Sciatic nerve (tissue), 2 donors: ENCODE measurements around the gene MFSD12. TPM values are rescaled to one million over a fixed set of nuclear protein-coding genes. Genes with fewer than 3 reads are reported as not detected.
A peak's percentile ranks its signal among the peaks of the same experiment; 100 is the strongest.
"Not testable (repeated sequence)": the region's sequence is repeated elsewhere in the genome, so short reads cannot be mapped to it uniquely, and the experiment has no call there.

Source experiments
- ATAC-seq: fragments of 200-7000 bp; cut with Tn5 transposase; one replicate; pipeline ENCODE4 v1.9.1; 2020; ENCODE audit warnings: mild to moderate bottlenecking, moderate library complexity
- DNase-seq: peaks from one replicate; pipeline ENCODE4 v3.0.0-alpha.2; 2020; ENCODE audit warnings: low spot score
- intact Hi-C: fragments of 100-400 bp; cut with DNase I; formaldehyde crosslinking; loops from one replicate; pipeline ENCODE4 v1.14.2; 2022
- total RNA-seq: library from RNA; stranded (reverse); fragmentation: NEBNext Ultra II Directional; extraction: Animal tissue kit (Norgen Biotek cat#: 25700); gene quantifications from one replicate; pipeline ENCODE4 v1.2.1, GENCODE V29; 2021
- donor health status: DM: no; HTN: no; CAD: no.
- donor health status: DM: no; HTN: no; CAD: no.

The MFSD12 gene
- total RNA-seq, 1 donor from 2014 or later, result 52.5 TPM

DNA sequence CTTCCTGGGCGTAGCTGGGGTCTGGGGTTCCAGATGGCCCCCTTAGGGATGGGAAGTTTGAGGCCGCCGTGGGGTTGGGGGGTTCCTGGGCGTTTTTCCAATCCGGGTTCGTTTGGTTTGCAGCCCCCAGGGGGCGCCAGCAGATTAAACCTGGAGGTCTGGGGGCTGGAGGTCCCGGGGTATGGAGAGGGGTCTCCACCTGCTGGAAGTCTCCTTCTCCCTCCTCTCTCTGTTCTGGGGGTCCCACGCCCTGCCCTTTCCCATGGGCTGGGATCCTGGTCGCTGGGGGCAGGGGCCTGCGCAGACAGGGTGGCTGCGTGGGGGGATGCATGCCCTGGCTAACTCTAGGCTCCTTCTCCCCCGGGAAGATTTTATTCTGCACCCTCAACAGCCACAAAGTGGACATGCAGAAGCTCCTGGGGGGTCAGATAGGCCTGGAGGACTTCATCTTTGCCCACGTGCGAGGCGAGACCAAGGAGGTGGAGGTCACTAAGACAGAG is 28.8 kb upstream of the MFSD12 start:
- intact Hi-C loops, result no loop called here

DNA sequence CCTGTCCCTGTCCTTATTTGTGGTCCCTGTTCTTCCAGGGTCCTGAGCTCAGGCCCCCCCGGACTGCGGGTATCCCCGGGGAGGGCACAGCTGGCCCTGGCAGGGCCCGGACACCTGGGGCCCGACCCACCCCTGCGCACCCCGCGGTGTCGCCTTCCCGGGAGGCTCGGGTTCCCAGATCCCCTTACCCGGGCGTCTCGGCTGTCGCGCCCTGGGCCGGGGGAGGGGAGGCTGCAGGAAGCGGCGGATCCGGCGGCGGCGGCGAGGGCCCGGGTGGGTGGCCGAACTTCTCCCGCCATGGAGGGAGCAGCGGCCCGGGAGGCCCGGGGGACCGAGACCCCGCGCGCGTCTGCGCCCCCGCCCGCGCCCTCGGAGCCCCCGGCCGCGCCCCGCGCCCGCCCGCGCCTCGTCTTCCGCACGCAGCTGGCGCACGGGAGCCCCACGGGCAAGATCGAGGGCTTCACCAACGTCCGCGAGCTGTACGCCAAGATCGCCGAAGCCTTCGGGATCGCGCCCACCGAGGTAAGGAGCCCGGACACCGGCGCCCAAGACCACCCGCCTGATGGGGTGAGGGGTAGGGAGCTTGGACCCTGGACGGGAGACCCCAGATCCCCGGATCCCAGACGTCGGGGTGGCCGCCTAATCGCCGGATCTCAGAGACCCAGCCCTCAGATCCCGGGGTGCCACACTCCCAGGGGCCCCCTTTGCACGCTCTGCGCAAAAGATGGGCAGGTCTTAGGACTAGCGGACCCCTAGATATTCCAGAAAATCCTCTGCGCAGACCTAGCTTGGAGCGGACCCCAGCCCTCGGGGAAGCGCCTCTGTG is 28.1 kb upstream of the MFSD12 start, which contains the start of gene GIPC3:
Gene GIPC3, plus strand, starts transcription at position 178 of the 826 bp plus-strand sequence. Its CDS starts 120 bp downstream, at position 298.
- intact Hi-C loops, result loop anchor here (2.0 kb wide), 1 partner anchor 37 kb away; no protein-coding TSS in a partner anchor
- ATAC-seq (peak; percentile 23), DNase-seq (no peak)

More for the DNA sequence above, 28.8 kb upstream of the MFSD12 start:
- DNase-seq (no peak), ATAC-seq (no peak)

DNA sequence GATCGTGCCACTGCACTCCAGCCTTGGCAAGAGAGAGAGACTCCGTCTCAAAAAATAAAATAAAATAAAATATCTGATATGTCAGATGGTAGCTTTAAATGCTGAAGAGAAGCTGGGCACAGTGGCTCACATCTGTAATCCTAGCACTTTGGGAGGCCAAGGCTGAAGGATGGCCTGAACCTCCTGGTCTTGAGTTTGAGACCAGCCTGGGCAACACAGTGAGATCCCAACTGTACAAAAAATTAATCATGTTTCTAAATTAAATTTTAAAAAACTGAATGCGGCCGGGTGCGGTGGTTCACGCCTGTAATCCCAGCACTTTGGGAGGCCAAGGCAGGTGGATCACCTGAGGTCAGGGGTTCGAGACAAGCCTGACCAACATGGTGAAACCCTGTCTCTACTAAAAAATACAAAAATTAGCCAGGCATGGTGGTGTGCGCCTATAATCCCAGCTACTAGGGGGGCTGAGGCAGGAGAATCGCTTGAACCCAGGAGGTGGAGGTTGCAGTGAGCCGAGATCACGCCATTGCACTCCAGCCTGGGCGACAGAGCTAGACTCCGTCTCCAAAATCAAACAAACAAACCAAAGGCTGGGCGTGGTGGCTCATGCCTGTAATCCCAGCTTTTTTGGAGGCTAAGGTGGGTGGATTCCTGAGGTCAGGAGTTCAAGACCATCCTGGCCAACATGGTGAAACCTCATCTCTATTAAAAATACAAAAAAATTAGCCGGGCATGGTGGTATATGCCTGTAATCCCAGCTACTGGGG is 26.8 kb upstream of the MFSD12 start:
- not testable (repeated sequence) for ATAC-seq, DNase-seq
- intact Hi-C loops, result loop anchor here (2.0 kb wide), 1 partner anchor 39 kb away; no protein-coding TSS in a partner anchor

DNA sequence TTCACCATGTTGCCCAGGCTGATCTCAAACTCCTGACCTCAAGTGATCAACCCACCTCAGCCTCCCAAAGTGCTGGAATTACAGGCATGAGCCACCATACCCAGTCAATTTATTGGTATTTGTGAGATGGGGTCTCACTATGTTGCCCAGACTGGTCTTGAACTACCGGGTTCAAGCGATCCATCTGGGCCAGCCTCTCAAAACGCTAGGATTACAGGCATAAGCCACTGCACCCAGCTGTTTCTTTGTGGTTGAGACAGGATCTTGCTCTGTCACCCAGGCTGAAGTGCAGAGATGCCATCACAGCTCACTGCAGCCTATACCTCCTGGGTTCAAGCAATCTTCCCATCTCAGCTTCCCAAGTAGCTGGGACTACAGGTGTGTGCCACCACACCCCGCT is 24.4 kb upstream of the MFSD12 start:
- DNase-seq, ATAC-seq, intact Hi-C loops: not testable (repeated sequence)

DNA sequence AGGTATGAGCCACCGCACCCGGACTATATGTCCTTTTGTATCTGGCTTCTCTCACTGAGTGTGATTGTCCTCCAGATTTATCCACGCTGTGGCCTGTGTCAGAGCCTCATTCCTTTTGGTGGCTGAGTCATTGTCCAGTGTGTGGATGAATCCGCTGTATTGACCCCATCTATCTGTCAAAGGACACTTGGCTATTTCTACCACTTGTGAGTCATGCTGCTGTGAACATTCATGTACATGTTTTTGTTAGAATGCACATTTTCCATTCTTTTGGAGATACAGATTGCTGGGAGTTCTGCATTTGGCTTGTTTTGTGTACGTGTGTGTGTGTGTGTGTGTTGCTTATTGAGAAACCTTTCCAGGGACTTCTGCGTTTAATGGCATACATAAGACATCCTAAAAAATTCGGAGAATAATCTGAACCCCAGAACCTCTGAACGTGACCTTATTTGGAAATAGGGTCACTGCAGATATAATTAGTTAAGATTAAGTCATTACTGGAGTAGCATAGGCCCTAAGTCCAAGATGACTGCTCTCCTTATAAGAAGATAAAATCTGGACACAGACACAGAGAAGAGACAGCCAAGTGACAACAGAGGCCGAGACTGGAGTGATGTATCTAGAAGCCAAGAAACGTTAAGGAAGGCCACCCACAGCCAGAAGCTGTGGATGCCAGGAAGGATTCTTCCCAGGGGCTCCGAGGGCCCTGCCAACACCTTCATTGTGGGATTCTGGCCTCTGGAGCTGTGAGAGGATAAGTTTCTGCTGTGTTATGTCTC is 23.0 kb upstream of the MFSD12 start:
- intact Hi-C loops, result no loop called here
- ATAC-seq (no peak), DNase-seq (no peak)

DNA sequence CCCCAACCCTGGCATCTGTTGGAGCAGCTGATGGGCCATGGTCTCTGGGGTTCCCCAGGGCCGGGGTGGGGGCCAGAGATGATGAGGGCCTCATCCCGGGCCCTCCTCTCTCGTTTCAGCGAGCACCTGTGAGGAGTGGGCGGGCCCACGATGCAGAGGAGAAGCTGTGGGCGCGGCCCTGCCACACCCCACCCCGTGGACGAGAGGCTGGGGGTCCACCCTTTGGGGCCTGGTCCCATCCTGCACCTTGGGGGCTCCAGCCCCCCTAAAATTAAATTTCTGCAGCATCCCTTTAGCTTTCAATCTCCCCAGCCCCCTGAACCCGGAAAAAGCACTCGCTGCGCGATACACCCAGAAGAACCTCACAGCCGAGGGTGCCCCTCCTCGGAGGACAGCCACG is 21.0 kb upstream of the MFSD12 start:
- intact Hi-C loops, result no loop called here
- ATAC-seq, result no peak
- no peak for DNase-seq

DNA sequence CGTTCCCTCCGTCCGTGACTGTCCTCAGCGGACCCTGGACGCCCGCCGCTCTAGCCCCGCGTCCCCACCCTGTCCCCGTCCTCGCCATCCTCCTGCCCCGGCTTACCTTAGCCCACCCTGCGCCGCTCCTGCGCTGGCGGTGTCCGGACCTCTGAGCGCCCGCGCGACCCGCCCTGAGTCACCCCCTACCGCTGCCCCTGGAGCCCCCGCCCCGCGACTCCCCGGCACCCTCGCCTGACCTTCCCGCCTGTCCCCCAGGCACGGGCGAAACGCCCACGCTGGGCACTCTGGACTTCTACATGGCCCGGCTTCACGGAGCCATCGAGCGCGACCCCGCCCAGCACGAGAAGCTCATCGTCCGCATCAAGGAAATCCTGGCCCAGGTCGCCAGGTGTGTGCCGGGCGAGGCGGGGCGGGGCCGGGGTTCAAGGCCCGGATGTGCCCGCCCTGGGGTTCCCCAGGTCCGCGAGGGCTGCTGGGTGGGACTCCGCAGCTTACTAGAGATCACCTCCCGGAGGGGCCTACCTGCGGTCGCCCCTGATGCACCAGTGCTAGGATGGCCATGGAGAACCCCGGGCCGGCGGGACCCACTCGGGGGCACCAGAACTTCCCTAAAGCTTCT is 20.4 kb upstream of the MFSD12 start:
- intact Hi-C loops, result no loop called here
- DNase-seq, result no peak
- ATAC-seq, result no peak

DNA sequence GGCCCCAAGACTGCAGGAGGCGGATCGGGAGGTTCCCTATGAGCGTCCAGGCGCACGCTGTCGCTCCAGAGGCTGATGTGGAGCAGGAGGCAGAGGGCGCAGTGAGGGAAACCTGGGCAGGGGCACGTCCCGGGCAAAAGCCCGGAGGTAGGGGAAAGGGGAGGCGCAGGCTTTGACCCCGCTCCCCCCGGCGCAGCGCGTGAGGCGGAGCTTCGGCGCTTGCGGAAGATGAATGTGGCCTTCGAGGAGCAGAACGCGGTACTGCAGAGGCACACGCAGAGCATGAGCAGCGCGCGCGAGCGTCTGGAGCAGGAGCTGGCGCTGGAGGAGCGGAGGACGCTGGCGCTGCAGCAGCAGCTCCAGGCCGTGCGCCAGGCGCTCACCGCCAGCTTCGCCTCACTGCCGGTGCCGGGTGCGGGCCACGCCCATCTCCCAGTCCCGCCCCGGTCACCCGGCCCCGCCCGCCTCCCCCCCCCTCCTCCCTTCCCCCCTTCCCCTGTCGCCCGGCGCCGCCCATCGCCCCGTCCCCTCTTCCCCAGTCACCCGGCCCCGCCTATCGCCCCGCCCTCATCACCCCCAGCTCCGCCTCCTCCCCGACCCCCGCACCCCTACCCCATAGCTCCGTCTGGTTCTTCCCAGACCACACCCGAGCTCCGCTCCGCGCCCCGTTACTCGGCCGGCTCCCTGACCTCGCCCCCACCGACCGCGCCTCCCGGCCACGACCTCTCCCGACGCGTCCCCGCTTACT is 19.5 kb upstream of the MFSD12 start:
- peak; percentile 82 for DNase-seq
- intact Hi-C loops, result no loop called here
- peak; percentile 8 for ATAC-seq

DNA sequence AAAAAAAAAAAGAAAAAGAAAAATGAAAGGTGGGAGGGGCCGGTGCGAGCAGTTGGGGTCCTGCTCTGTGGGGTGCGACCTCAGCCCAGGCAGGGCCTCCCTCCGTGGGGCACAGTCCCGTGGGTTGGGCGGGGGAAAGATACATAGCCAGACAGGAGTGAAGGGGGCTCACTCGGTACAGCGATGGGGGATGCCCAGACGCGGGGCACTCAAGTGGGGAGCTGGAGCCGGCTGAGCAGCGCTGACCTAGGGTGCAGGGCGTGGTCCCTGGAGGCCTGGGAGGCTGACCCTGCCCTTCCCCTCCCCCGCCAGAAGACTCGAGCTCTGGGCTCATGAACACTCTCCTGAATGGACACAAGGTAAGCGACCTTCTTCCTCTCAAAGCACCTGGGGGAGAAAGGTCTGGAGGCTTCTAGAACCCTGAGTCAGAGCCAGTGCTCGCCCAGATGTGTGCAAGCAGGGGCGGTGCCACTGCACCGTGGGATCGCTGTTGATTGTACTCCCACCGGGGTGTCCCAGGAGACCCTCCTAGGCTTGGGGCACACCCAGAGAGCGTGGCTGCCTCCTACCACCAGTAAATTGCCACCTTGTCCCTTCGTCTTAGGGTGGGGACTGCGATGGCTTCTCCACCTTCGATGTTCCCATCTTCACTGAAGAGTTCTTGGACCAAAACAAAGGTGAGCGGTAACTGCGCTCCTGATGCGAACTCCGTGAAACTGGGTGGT is 18.7 kb upstream of the MFSD12 start:
- DNase-seq, result no peak
- intact Hi-C loops, result no loop called here
- ATAC-seq, result no peak

DNA sequence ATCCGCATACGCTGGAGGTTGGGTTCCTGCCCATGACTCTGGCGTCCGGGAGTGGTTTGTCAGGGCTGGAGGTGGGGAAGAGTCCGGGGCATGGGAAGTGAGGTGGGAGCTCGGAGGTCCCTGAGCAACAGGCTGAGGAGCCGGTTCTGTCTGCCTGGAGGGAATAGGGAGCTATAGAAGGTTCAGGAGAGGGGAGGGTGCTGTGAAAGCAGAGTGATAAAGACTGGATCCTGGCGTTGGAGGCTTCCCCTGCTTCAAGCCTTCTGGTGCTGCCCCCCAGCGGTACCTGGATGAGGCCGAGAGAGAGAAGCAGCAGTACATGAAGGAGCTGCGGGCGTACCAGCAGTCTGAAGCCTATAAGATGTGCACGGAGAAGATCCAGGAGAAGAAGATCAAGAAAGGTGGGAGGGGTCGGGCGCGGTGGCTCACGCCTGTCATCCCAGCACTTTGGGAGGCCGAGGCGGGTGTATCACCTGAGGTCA is 17.9 kb upstream of the MFSD12 start:
- no peak for DNase-seq
- intact Hi-C loops, result no loop called here
- ATAC-seq, result no peak

DNA sequence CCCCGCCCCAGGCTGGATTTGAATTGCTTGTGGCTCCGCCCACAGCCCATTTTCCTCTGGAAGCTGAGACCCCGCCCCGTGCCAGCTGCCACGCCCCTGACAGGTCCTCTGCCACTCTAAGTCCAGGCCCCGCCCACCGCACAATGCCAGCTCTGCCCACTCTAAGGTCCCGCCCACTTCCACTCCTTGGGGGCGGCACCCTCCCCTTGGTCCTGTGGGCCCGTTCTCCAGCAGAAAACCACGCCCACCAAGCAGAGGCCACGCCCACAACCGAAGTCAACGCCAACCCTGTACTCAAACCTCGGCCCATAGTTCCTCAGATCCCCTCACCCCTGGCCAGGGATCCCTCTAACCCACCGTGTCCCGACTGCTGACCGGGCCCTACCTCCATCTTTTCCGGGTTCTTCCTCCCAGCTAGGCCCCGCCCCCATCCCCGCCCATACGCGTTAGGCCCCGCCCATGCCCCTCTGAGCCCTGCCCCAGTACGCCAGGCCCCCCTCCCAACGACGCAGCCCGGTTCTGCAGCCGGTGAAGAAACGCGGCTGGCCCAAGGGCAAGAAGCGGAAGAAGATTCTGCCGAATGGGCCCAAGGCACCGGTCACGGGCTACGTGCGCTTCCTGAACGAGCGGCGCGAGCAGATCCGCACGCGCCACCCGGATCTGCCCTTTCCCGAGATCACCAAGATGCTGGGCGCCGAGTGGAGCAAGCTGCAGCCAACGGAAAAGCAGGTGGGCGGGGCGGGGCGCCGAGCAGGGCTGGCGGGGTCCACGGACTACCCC is 16.7 kb upstream of the MFSD12 start:
- ATAC-seq (no peak), DNase-seq (peak; percentile 91)
- intact Hi-C loops, result no loop called here

DNA sequence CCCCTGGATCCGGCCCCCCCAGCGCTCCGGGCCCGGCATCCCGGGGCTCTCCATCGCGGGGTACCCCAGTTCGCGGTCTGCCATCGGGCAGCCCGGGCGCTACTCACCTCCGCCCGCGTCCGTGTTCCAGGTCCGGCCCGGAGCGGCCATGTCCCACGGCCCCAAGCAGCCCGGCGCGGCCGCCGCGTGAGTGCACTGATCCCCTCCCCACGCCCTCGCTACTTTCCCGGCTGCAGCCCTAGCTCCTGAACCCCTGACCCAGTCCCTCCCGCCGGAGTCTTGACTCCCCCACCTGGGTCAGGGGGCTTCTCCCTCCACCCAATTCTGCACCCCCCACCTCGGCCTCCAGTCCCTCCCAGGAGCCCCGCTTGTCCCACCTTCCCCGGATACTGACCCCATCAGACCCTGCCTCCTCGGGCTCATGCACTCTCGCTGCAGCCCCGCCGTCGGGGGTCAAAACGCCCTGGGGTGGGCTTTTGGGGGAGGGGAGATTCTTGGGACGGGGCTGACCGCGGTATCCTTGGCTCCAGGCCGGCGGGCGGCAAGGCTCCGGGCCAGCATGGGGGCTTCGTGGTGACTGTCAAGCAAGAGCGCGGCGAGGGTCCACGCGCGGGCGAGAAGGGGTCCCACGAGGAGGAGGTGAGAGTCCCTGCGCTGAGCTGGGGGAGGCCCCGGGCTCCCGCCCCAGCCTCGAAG is 15.9 kb upstream of the MFSD12 start:
- peak; percentile 75 for DNase-seq
- ATAC-seq, result peak; percentile 0
- intact Hi-C loops, result no loop called here

DNA sequence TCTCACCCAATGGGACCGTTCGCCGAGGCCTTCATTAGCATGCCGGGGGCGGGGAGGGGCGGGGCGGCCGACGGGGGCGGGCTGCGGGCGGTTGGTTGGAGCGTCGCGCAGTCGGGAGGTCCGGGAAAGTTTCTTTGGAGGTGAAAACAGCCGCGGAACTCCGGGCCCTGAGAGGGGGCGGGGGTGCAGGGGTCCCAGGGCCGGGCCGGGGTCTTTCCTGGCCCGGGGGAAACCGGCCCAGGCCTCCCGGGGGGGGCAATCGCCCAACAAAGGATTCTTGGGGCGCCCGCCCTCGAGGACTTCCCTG is 15.4 kb upstream of the MFSD12 start, which contains the start of gene HMG20B:
Gene HMG20B, plus strand, starts transcription at position 90 of the 307 bp plus-strand sequence. CDS start 366 bp downstream, outside the sequence.
- DNase-seq (no peak), ATAC-seq (no peak)
- intact Hi-C loops, result no loop called here

DNA sequence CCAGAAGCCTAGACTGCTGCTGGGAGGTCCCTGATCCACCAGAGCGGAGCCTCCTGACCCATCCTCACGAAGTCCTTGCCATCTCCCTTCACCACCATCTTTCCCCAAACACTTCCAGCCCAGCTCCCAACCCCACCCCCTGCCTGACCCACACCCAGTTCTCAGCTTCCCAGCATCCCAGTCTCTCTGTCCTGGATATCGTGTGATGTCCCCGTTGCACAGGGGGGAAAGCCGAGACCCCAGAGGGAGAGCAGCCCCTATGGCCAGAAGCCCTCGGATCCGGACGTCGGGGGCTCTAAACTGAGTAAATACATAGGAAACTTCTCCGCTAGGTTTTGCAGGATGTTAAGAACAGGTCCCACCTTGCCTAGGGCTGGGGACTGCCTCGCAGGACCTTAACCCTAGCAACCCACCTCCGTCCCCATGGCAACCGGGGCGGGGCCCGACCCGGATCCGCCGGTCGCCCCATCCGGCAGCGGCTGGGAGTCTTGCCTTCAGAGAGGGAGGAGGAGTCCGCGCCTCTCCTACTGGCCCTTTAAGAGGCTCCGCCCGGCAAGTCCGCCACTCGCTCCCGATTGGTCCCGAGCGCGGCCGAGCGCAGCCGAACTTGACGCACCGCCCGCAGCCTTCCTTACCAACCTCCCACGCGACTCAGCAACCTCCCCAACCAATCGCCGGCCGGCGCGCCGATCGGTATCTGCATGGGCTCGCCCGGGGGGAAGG is 14.9 kb upstream of the MFSD12 start:
- intact Hi-C loops, result no loop called here
- DNase-seq, result peak; percentile 100
- ATAC-seq, result peak; percentile 97

DNA sequence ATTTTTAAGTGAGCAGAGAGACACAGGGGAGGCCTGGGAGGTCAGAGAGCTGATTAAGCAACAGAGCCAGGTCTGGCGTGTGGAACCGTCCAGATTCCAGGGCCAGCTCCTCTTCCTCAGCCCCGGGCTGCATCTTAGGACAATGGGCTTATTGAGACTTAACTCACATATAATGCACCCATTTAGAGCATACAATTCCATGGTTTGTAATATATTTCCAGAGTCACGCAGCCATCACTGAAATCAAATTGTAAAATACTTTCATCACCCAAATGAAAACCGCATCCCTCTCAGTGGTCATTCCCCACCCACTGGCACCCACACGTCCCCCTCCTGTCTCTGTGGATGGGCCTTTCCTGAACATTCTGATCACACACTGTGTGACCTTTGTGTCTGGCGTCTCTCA is 13.2 kb upstream of the MFSD12 start:
- DNase-seq (no peak), ATAC-seq (no peak)
- intact Hi-C loops, result no loop called here
